NCI-H446 (cell line): ENCODE data around the gene CAMTA1.

Experiments
- DNase-seq, 2 experiments: peaks; one replicate each; lab custom pipeline; 2025; lab: John Stamatoyannopoulos, UW

The CAMTA1 gene

GRCh38 chr1:6958407-6959030, 173.3 kb downstream of the CAMTA1 start:
- no peak for DNase-seq

- no peak for DNase-seq
Measured at GRCh38 chr1:6959491-6959890, 174.2 kb downstream of the CAMTA1 start.

- no peak for DNase-seq
Measured at GRCh38 chr1:6960291-6960811, 175.1 kb downstream of the CAMTA1 start.

GRCh38 chr1:6960860-6961259, 175.6 kb downstream of the CAMTA1 start:
- no peak for DNase-seq

GRCh38 chr1:6961289-6961688, 176.0 kb downstream of the CAMTA1 start:
- no peak for DNase-seq

GRCh38 chr1:6961905-6962477, 176.7 kb downstream of the CAMTA1 start:
- no peak for DNase-seq

GRCh38 chr1:6962478-6962995, 177.3 kb downstream of the CAMTA1 start:
- DNase-seq = no peak

- DNase-seq = no peak
Measured at GRCh38 chr1:6962996-6963911, 178.0 kb downstream of the CAMTA1 start.

- no peak for DNase-seq
Measured at GRCh38 chr1:6963912-6964307, 178.7 kb downstream of the CAMTA1 start.

- DNase-seq = no peak
Measured at GRCh38 chr1:6965083-6965934, 180.1 kb downstream of the CAMTA1 start.

- DNase-seq = no peak
Measured at GRCh38 chr1:6965935-6966241, 180.6 kb downstream of the CAMTA1 start.

GRCh38 chr1:6966326-6966725, 181.1 kb downstream of the CAMTA1 start:
- DNase-seq = no peak

- DNase-seq = no peak
Measured at GRCh38 chr1:6967431-6968111, 182.3 kb downstream of the CAMTA1 start.

GRCh38 chr1:6969106-6969505, 183.9 kb downstream of the CAMTA1 start:
- DNase-seq = no peak

- DNase-seq = no peak
Measured at GRCh38 chr1:6969762-6970161, 184.5 kb downstream of the CAMTA1 start.

- no peak for DNase-seq
Measured at GRCh38 chr1:6970221-6970620, 185.0 kb downstream of the CAMTA1 start.

GRCh38 chr1:6971048-6971447, 185.8 kb downstream of the CAMTA1 start:
- DNase-seq = no peak

- DNase-seq = no peak
Measured at GRCh38 chr1:6971699-6972098, 186.4 kb downstream of the CAMTA1 start.

GRCh38 chr1:6972399-6972798, 187.1 kb downstream of the CAMTA1 start:
- DNase-seq = no peak

- DNase-seq = no peak
Measured at GRCh38 chr1:6975331-6976043, 190.2 kb downstream of the CAMTA1 start.

- no peak for DNase-seq
Measured at GRCh38 chr1:6976044-6976375, 190.8 kb downstream of the CAMTA1 start.
